GM12892 (cell line): ENCODE results near the gene CACNA1G.

ENCODE experiments used
- POLR2A ChIP-seq: IDR thresholded peaks from 2 replicates; pipeline ENCODE4 v1.6.1; 2011; ENCODE audit warnings: low read depth, low read length, control low read depth
- POLR2AphosphoS5 ChIP-seq: IDR thresholded peaks from 2 replicates; pipeline ENCODE4 v1.6.1; 2011; ENCODE audit warnings: low read depth, low read length, control low read depth
- TAF1 ChIP-seq: IDR thresholded peaks from 2 replicates; pipeline ENCODE4 v1.6.1; 2011; ENCODE audit warnings: low read depth, mild to moderate bottlenecking, control low read depth, low read length, borderline replicate concordance

- TF ChIP-seq POLR2A (no peak), POLR2AphosphoS5 (no peak), TAF1 (no peak)
Observed at GRCh38 chr17:50651661-50652060, 91.1 kb downstream of the CACNA1G start.
